SU-DHL-6 (cell line): ENCODE data around the gene TSSC4.

ENCODE experiments used
- CTCF ChIP-seq: fragments of 200-600 bp; sonication (generic); IDR thresholded peaks from one replicate; pipeline ENCODE4 v1.5.1; 2017; ENCODE audit warnings: antibody characterized with exemption, mild to moderate bottlenecking, low read length, moderate library complexity; ENCODE audit not compliant: insufficient read depth, poor library complexity, severe bottlenecking
- EZH2phosphoT487 ChIP-seq: fragments of 200-600 bp; sonication (generic), shearing (Covaris generic); conservative IDR thresholded peaks from 2 replicates; pipeline ENCODE4 v1.6.1; 2018; ENCODE audit warnings: mild to moderate bottlenecking, antibody characterized with exemption, low read length, moderate library complexity, mixed read lengths

- no peak for TF ChIP-seq CTCF
- no peak for TF ChIP-seq EZH2phosphoT487
Observed at GRCh38 chr11:2434008-2434407, 33.5 kb downstream of the TSSC4 start.
